ENCODE results near the gene YPEL3. TPM values are rescaled to one million over a fixed set of nuclear protein-coding genes. Genes with fewer than 3 reads are reported as not detected.

Gene YPEL3
- total RNA-seq, 6 experiments from 2014 or later, result 17.2 to 28.4 (median 19.1) TPM

DNA sequence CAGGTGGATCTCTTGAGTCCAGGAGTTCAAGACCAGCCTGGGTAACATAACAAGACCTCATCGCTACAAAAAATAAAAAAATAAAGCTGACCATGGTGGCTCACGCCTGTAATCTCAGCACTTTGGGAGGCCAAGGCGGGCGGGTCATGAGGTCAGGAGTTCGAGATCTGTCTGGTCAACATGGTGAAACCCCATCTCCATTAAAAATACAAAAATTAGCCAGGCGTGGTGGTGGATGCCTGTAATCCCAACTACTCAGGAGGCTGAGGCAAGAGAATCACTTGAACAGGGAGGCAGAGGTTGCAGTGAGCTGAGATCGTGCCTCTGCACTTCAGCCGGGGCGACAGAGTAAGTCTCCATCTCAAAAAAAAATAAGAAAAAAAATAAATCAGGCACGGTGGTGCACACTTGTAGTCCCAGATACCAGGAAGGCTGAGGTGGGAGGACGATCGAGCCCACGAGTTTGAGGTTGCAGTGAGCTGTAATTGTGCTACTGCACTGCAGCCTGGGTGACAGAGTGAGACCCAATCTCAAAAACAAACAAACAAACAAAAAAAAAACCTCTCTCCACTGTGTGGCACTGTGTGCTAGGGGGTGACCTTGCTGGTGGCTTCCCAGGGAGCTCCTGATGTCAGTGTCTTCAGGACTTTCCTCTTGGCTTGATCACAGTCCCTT lies 46.8 kb upstream of the YPEL3 start:
- no peaks in the 10 kb centered on the region for H3K9me3 Mint-ChIP-seq

GRCh38 chr16:30141750-30142149 lies 45.7 kb upstream of the YPEL3 start:
- no peak overlapping the region for H3K4me3 Mint-ChIP-seq
- no peaks in the 10 kb centered on the region for H3K9me3 Mint-ChIP-seq
- no peaks in the 10 kb centered on the region; the same call in 1 of the 2 replicates for H3K4me1 Mint-ChIP-seq (ENCODE audit: low read depth)
- TF ChIP-seq CTCF (IDR thresholded peaks at IDR 0.05), result no peak
- H3K27me3 Mint-ChIP-seq (ENCODE audit: insufficient read depth), result peaks cover 11% of the 10 kb centered on the region
- DNase-seq, result no peak
- no peak overlapping the region for H3K27ac Mint-ChIP-seq
- H3K36me3 Mint-ChIP-seq (ENCODE audit: low read depth), result no peaks in the 10 kb centered on the region

More for the DNA sequence above, 46.8 kb upstream of the YPEL3 start:
- DNase-seq, result no peak
- Mint-ChIP-seq H3K4me3 (no peak overlapping the region), H3K4me1 (ENCODE audit: low read depth) (no peaks in the 10 kb centered on the region; the same call in 1 of the 2 replicates), H3K36me3 (ENCODE audit: low read depth) (no peaks in the 10 kb centered on the region), H3K27ac (no peak overlapping the region), H3K27me3 (ENCODE audit: insufficient read depth) (peaks cover 12% of the 10 kb centered on the region)
- TF ChIP-seq CTCF (IDR thresholded peaks at IDR 0.05), result no peak; the same call in 1 of the 2 replicates

- no peaks in the 10 kb centered on the region; the same call in 1 of the 2 replicates for H3K4me1 Mint-ChIP-seq (ENCODE audit: low read depth)
- TF ChIP-seq CTCF (IDR thresholded peaks at IDR 0.05), result no peak
- H3K9me3 Mint-ChIP-seq, result no peaks in the 10 kb centered on the region
- no peak for DNase-seq
- no peak overlapping the region for H3K4me3 Mint-ChIP-seq
- no peaks in the 10 kb centered on the region for H3K36me3 Mint-ChIP-seq (ENCODE audit: low read depth)
- peaks cover 22% of the 10 kb centered on the region for H3K27me3 Mint-ChIP-seq (ENCODE audit: insufficient read depth)
- H3K27ac Mint-ChIP-seq, result no peak overlapping the region
Observed at GRCh38 chr16:30139583-30140481, 43.8 kb upstream of the YPEL3 start.

DNA sequence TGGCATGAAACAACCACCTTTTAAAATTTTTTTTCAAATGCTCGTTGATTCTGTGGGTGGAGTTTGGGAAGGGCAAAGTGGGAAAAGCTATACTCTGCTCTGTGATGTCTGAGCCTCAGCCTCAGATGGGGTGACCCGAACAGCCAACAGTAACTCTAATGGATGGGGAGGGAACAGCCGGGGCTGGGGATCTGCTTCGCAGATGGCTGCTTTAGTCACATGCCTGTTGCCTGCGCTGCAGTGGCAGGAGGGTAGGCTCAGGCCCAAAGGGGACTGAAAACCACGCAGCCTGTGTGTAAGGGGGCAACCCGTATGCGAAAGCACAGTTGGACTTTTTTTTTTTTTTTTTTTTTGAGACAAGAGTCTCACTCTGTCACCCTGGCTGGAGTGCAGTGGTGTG lies 41.9 kb upstream of the YPEL3 start:
- H3K27ac Mint-ChIP-seq, result no peak overlapping the region
- H3K4me1 Mint-ChIP-seq (ENCODE audit: low read depth), result no peaks in the 10 kb centered on the region; the same call in 1 of the 2 replicates
- H3K4me3 Mint-ChIP-seq, result no peak overlapping the region
- H3K9me3 Mint-ChIP-seq, result no peaks in the 10 kb centered on the region
- TF ChIP-seq CTCF (IDR thresholded peaks at IDR 0.05), result no peak
- H3K27me3 Mint-ChIP-seq (ENCODE audit: insufficient read depth), result peaks cover 27% of the 10 kb centered on the region
- H3K36me3 Mint-ChIP-seq (ENCODE audit: low read depth), result no peaks in the 10 kb centered on the region
- DNase-seq, result no peak

- peaks cover 29% of the 10 kb centered on the region for H3K27me3 Mint-ChIP-seq (ENCODE audit: insufficient read depth)
- peak overlapping the region; percentile 17; the same call in 1 of the 2 replicates for H3K4me3 Mint-ChIP-seq
- H3K36me3 Mint-ChIP-seq (ENCODE audit: low read depth), result no peaks in the 10 kb centered on the region
- H3K9me3 Mint-ChIP-seq, result no peaks in the 10 kb centered on the region
- DNase-seq, result no peak
- no peak for TF ChIP-seq CTCF (IDR thresholded peaks at IDR 0.05)
- no peaks in the 10 kb centered on the region; the same call in 1 of the 2 replicates for H3K4me1 Mint-ChIP-seq (ENCODE audit: low read depth)
- no peak overlapping the region for H3K27ac Mint-ChIP-seq
Observed at GRCh38 chr16:30136971-30137605, 41.1 kb upstream of the YPEL3 start.

Data from HFFc6 (cell line).